Thyroid gland (tissue), 4 donors: ENCODE results near the gene KRT85. TPM values are rescaled to one million over a fixed set of nuclear protein-coding genes. Genes with fewer than 3 reads are reported as not detected.

Experiments used
- DNase-seq, 2 donors: peaks; one replicate each; pipeline ENCODE4 v3.0.0-alpha.2; 2019
- H3K27ac ChIP-seq, 3 donors: fragments of 200-600 bp; sonication (generic); 1 replicate in 2 of 3; 2 replicates in 1 of 3; pipeline ENCODE4 v1.5.1; 2016 to 2019; ENCODE audit warnings: mild to moderate bottlenecking in 1 of 3, moderate library complexity in 1 of 3
- H3K27me3 ChIP-seq: fragments of 200-600 bp; sonication (generic); one replicate; pipeline ENCODE4 v1.5.1; 2019
- H3K36me3 ChIP-seq, 2 donors: fragments of 200-600 bp; sonication (generic); one replicate each; pipeline ENCODE4 v1.5.1; 2016 to 2019
- H3K4me1 ChIP-seq, 2 donors: fragments of 200-600 bp; sonication (generic); one replicate each; pipeline ENCODE4 v1.5.1; 2017 to 2019
- H3K4me3 ChIP-seq, 3 donors: fragments of 200-600 bp; sonication (generic); replicated peaks in 1 of 3; 1 replicate in 2 of 3; 2 replicates in 1 of 3; pipeline ENCODE4 v1.5.1; 2016; ENCODE audit warnings: mild to moderate bottlenecking in 1 of 3
- H3K9me3 ChIP-seq: fragments of 200-600 bp; sonication (generic); one replicate; pipeline ENCODE4 v1.5.1; 2017
- POLR2A ChIP-seq, 2 donors: fragments of 450-650 bp; IDR thresholded peaks; one replicate each; pipeline ENCODE4 v1.6.1; 2017; ENCODE audit warnings: antibody characterized with exemption in 2 of 2, mild to moderate bottlenecking in 2 of 2, moderate library complexity in 1 of 2
- WGBS, 2 donors: methylation state at CpG; one replicate each; pipeline ENCODE4 v1.1.5; 2017; 5-methylcytosine and 5-hydroxymethylcytosine counted together
- intact Hi-C: fragments of 100-400 bp; cut with DNase I; formaldehyde crosslinking; loops from one replicate; pipeline ENCODE4 v1.15.1; 2023
- total RNA-seq, 4 donors: library from RNA; depleted of rRNA; stranded (reverse); fragments of >200 nt; gene quantifications; one replicate each; pipeline ENCODE4 v1.2.3, GENCODE V29; 2016
- TF ChIP-seq, protein P1 (sequence below), 6 experiments: fragments of 200-600 bp in 3 of 6; fragments of 450-650 bp in 3 of 6; sonication (generic) in 3 of 6; IDR thresholded peaks; one replicate each; pipeline ENCODE4 v1.5.1; 2016 to 2019; ENCODE audit warnings: antibody characterized with exemption in 6 of 6, mild to moderate bottlenecking in 2 of 6, inconsistent platforms in 1 of 6, moderate library complexity in 1 of 6

KRT85 gene
- total RNA-seq, 4 donors from 2014 or later = not detected

DNA sequence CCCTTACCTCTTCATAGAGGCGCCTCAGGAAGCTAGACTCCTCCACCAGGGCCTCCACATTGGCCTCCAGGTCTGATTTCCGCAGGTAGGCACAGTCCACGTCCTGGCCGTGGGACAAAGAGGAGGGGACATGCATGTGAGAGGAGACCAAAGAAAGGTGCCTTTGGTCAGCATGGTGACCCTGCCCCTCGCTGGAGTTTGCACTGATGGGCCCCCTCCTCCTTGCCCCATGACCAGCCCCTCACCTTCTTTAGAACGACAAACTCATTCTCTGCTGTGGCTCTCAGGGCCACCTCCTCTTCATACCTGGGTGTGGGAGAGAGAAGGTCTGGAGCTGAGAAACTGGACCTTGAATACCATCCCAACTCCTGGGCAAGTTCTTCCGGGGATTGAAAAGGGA is 3.2 kb downstream of the KRT85 start:
- WGBS, 2 donors = 68 to 93% methylated on average over 4 to 7 of the region's 7 CpGs
- TF ChIP-seq POLR2A (IDR thresholded peaks at IDR 0.05) = no peak
- TF ChIP-seq, protein P1, sequence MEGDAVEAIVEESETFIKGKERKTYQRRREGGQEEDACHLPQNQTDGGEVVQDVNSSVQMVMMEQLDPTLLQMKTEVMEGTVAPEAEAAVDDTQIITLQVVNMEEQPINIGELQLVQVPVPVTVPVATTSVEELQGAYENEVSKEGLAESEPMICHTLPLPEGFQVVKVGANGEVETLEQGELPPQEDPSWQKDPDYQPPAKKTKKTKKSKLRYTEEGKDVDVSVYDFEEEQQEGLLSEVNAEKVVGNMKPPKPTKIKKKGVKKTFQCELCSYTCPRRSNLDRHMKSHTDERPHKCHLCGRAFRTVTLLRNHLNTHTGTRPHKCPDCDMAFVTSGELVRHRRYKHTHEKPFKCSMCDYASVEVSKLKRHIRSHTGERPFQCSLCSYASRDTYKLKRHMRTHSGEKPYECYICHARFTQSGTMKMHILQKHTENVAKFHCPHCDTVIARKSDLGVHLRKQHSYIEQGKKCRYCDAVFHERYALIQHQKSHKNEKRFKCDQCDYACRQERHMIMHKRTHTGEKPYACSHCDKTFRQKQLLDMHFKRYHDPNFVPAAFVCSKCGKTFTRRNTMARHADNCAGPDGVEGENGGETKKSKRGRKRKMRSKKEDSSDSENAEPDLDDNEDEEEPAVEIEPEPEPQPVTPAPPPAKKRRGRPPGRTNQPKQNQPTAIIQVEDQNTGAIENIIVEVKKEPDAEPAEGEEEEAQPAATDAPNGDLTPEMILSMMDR (IDR thresholded peaks at IDR 0.05) = no peak
- intact Hi-C loops = no loop called here
- H3K9me3 ChIP-seq = no peaks in the 10 kb centered on the region
- peaks cover 0 to 19% of the 10 kb centered on the region in 2 donors for H3K4me1 ChIP-seq
- no peak overlapping the region for H3K27ac ChIP-seq
- H3K4me3 ChIP-seq = no peak overlapping the region
- no peaks in the 10 kb centered on the region for H3K36me3 ChIP-seq
- DNase-seq = no peak
- no peaks in the 10 kb centered on the region for H3K27me3 ChIP-seq

DNA sequence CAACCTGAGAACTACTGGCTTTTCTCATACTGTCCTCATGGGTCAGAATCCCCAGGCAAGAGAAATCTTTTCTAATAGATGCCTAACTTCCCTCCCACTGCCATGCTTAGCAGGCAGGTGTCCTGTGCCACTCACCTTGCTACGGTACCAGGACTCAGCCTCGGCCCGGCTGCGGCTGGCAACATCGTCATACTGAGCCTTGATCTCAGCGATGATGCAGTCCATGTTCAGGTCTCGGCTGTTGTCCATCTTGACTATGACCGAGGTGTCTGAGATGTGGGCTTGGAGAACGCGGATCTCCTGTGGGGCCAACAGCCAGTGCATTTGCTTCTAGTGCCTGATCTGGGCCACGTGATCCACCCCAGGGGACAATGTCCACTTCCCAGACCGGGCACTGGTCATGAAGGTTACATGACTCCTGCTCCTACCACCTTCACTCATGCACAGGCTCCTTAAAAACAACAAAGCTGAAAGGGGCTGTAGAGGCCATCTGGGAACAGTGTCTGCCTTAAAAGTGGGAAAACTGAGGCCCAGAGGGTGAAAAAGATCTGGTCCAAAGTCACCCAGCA is 4.1 kb downstream of the KRT85 start:
- TF ChIP-seq, protein P1 (IDR thresholded peaks at IDR 0.05) = no peak
- no peak for TF ChIP-seq POLR2A (IDR thresholded peaks at IDR 0.05)
- H3K36me3 ChIP-seq = no peaks in the 10 kb centered on the region
- no peak for DNase-seq
- 93% methylated on average over 12 of the region's 12 CpGs for WGBS, 2 donors
- peaks cover 0 to 19% of the 10 kb centered on the region in 2 donors for H3K4me1 ChIP-seq
- no peaks in the 10 kb centered on the region for H3K27me3 ChIP-seq
- no peak overlapping the region for H3K27ac ChIP-seq
- no peak overlapping the region for H3K4me3 ChIP-seq
- no peaks in the 10 kb centered on the region for H3K9me3 ChIP-seq
- intact Hi-C loops = no loop called here

DNA sequence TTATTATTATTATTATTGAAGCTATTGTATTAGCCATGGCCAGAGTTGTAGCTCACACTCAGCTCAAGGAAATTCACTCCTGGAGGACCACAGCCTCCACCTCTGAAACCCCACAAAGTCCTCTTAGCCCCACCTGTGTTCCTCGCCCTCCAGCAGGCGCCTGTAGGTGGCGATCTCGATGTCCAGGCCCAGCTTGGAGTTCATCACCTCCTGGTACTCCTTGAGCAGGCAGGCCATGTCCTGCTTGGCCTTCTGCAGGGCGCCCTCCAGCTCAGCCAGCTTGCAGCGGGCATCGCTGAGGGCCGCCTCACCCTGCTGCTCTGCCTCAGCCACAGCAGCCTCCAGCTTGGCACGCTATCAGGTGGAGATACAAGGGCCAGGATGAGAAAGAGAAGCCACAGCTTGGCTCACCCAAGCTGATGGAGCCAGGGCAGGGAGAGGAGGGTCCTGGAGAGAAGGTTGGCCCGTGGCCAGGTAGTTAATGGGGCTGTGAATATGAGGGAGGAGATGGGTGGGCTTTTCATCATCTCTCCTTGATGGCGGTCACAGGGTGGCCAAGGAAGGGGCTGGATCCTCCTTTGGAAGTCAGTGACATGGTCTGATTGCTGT is 5.1 kb downstream of the KRT85 start:
- H3K27ac ChIP-seq = no peak overlapping the region
- WGBS, 2 donors = 89 to 91% methylated on average over 10 to 11 of the region's 11 CpGs
- TF ChIP-seq, protein P1 (IDR thresholded peaks at IDR 0.05) = peak in 1 of 6 experiments; percentile 10
- TF ChIP-seq POLR2A (IDR thresholded peaks at IDR 0.05) = no peak
- intact Hi-C loops = no loop called here
- no peaks in the 10 kb centered on the region for H3K36me3 ChIP-seq
- no peak overlapping the region for H3K4me3 ChIP-seq
- H3K9me3 ChIP-seq = no peaks in the 10 kb centered on the region
- H3K4me1 ChIP-seq = peaks cover 0 to 19% of the 10 kb centered on the region in 2 donors
- no peak for DNase-seq
- no peaks in the 10 kb centered on the region for H3K27me3 ChIP-seq

DNA sequence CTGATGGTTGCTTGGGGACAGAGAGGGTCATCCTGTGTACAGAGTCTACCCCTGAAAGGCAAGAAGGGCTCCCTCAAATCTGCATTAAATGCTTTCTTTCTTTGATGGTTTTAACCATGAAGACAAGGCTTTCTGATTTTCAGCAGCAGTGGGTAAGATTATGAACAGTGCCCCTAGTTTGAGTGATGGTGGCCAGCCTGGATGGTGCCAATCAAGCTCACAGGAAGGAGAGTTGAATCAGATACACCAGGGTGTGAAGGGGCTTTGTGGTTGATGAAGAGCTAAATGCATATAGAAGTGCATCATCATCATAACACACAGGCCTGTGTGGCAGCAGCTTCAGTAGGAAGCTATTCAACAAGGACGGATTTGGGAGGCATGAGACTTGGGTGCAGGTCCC is 5.7 kb downstream of the KRT85 start:
- no peak for TF ChIP-seq POLR2A (IDR thresholded peaks at IDR 0.05)
- TF ChIP-seq, protein P1 (IDR thresholded peaks at IDR 0.05) = no peak
- intact Hi-C loops = no loop called here
- Histone ChIP-seq H3K27me3 (no peaks in the 10 kb centered on the region), H3K27ac (no peak overlapping the region), H3K4me3 (no peak overlapping the region), H3K36me3 (no peaks in the 10 kb centered on the region), H3K9me3 (no peaks in the 10 kb centered on the region), H3K4me1 (peaks cover 0 to 19% of the 10 kb centered on the region in 2 donors)
- 92 to 100% methylated on average over 1 of the region's 1 CpG for WGBS, 2 donors
- no peak for DNase-seq

DNA sequence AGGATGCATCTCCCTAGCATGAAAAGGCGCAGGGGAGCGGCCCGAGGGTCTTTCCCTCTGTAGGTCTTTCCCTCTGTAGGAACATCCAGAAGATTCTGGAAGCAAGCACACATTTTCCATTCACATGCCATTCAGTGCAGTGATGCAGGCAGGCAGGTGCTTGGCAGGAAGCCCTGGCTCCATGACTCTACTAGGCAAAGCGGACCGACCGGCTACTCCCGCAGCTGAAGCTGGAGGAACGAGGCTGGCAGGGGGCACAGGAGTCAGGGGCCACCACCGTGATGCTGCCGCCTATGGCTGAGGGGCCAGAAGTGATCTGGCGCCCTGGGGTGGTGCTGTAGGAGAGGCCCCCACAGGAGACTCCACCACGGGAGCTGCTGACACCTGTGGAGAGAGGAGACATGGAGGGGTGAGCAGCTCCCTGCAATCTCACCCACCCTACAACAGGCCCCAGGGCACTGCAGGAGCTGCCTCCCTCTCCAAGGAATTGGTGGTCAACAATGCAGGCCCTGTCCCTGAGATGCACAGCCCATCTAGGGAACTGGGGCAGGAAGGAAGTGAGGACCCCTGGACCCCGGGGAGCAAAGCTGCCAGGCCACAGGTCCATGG is 6.5 kb downstream of the KRT85 start:
- Histone ChIP-seq H3K27ac (peak overlapping the region in 2 of 3 donors; percentile 5 to 63), H3K4me3 (no peak overlapping the region), H3K4me1 (peaks cover 0 to 19% of the 10 kb centered on the region in 2 donors), H3K27me3 (no peaks in the 10 kb centered on the region), H3K36me3 (no peaks in the 10 kb centered on the region), H3K9me3 (no peaks in the 10 kb centered on the region)
- intact Hi-C loops = no loop called here
- WGBS, 2 donors = 83 to 84% methylated on average over 3 to 13 of the region's 13 CpGs
- peak; percentile 83 to 89 for DNase-seq
- TF ChIP-seq, protein P1 (IDR thresholded peaks at IDR 0.05) = no peak
- TF ChIP-seq POLR2A (IDR thresholded peaks at IDR 0.05) = no peak
